ENCODE results near the gene NT5M. TPM values are rescaled to one million over a fixed set of nuclear protein-coding genes. Genes with fewer than 3 reads are reported as not detected.

NT5M gene
- total RNA-seq, 6 experiments from 2014 or later: 0.51 to 3.0 (median 0.87) TPM

GRCh38 chr17:17394494-17394893, 91.3 kb downstream of the NT5M start:
- intact Hi-C loops (cut with DNase I): no loop called here
- no peak for TF ChIP-seq CTCF (IDR thresholded peaks at IDR 0.05)
- TF ChIP-seq POLR2A (IDR thresholded peaks at IDR 0.05): no peak
- Histone ChIP-seq H3K27ac (no peak overlapping the region), H3K4me3 (no peak overlapping the region), H3K27me3 (no peaks in the 10 kb centered on the region), H3K4me1 (no peaks in the 10 kb centered on the region), H3K36me3 (no peaks in the 10 kb centered on the region), H3K9me3 (no peaks in the 10 kb centered on the region)
- DNase-seq (no peak), ATAC-seq (no peak)
- WGBS (ENCODE audit: insufficient coverage, low coverage, low lambda C conversion rate, missing lambda C conversion rate): 71% methylated on average over 9 of the region's 9 CpGs

GRCh38 chr17:17395246-17395802, 92.2 kb downstream of the NT5M start:
- no peak for TF ChIP-seq CTCF (IDR thresholded peaks at IDR 0.05)
- Histone ChIP-seq H3K27ac (no peak overlapping the region), H3K27me3 (no peaks in the 10 kb centered on the region), H3K36me3 (no peaks in the 10 kb centered on the region), H3K4me1 (no peaks in the 10 kb centered on the region), H3K4me3 (no peak overlapping the region), H3K9me3 (no peaks in the 10 kb centered on the region)
- intact Hi-C loops (cut with DNase I): no loop called here
- DNase-seq (no peak), ATAC-seq (no peak)
- WGBS (ENCODE audit: insufficient coverage, low coverage, low lambda C conversion rate, missing lambda C conversion rate): 67% methylated on average over 2 of the region's 6 CpGs

DNA sequence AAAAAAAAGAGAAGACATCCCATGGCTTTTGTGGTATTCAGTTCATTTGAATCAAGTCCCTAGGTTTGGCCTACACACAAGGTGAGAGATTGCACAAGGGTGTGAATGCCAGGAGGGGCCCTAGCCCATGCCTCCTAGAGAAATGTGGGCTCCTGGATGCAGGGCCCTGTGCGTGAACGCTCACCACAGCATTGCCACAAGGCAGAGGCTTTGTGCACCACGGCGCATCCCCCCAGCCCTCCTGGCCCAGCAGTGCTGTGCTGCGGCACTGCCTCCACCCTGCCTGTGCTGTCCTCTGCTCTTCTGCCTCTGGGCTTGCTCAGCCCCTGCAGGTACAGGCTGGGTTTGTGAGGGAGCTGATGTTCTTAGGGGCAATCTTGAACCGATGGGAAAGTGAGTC, 92.7 kb downstream of the NT5M start:
- Histone ChIP-seq H3K27me3 (no peaks in the 10 kb centered on the region), H3K9me3 (no peaks in the 10 kb centered on the region), H3K4me1 (no peaks in the 10 kb centered on the region), H3K36me3 (no peaks in the 10 kb centered on the region), H3K4me3 (no peak overlapping the region), H3K27ac (no peak overlapping the region)
- WGBS (ENCODE audit: insufficient coverage, low coverage, low lambda C conversion rate, missing lambda C conversion rate): no CpG with 5 or more reads among the region's 6 CpGs
- intact Hi-C loops (cut with DNase I): no loop called here
- no peak for ATAC-seq
- DNase-seq: no peak
- no peak for TF ChIP-seq CTCF (IDR thresholded peaks at IDR 0.05)
- TF ChIP-seq POLR2A (IDR thresholded peaks at IDR 0.05): no peak

Other genes with a start within 250 kb of the NT5M start
- gene PLD6, start 97.0 kb upstream of the NT5M start, total RNA-seq: 1 to 10 TPM in 5 of 6 experiments, under 1 TPM in 1; 0.68 to 3.6 (median 2.8) TPM
- 10 to 100 TPM; 25.4 to 44.3 (median 35.9) TPM for gene FLCN, start 66.2 kb upstream of the NT5M start, total RNA-seq
- 10 to 100 TPM; 19.7 to 33.0 (median 25.8) TPM for gene COPS3, start 22.1 kb upstream of the NT5M start, total RNA-seq
- 10 to 100 TPM in 3 of 6 experiments, 1 to 10 TPM in 3; 5.7 to 24.4 (median 12.4) TPM for gene MED9, start 173.6 kb downstream of the NT5M start, total RNA-seq
- gene RASD1, start 193.0 kb downstream of the NT5M start, total RNA-seq: 100 to 1,000 TPM in 3 of 6 experiments, 10 to 100 TPM in 2, 1 to 10 TPM in 1; 1.0 to 230 (median 101) TPM